K562 (cell line): ENCODE results near the gene PGAP3. TPM values are rescaled to one million over a fixed set of nuclear protein-coding genes. Genes with fewer than 3 reads are reported as not detected.
A peak's percentile ranks its signal among the peaks of the same experiment; 100 is the strongest.

Experiments used
- ATF7 ChIP-seq: fragments of 450-650 bp; IDR thresholded peaks from 2 replicates; pipeline ENCODE4 v1.7.1; 2014; ENCODE audit warnings: mild to moderate bottlenecking, moderate library complexity
- CBFA2T3 ChIP-seq: fragments of 450-650 bp; IDR thresholded peaks from 2 replicates; pipeline ENCODE4 v1.6.1; 2017
- CTBP1 ChIP-seq: fragments of 450-650 bp; IDR thresholded peaks from 2 replicates; pipeline ENCODE4 v1.6.1; 2016; ENCODE audit warnings: borderline replicate concordance
- CXXC5 ChIP-seq: fragments of 250-450 bp; sonication (Bioruptor Pico); IDR thresholded peaks from 2 replicates; pipeline ENCODE4 v1.8.0; 2022; ENCODE audit warnings: inconsistent platforms, mild to moderate bottlenecking, moderate library complexity
- EGR1 ChIP-seq: fragments of 450-650 bp; conservative IDR thresholded peaks from 2 replicates; pipeline ENCODE4 v1.6.1; 2017; ENCODE audit warnings: mild to moderate bottlenecking
- ERF ChIP-seq: fragments of 450-650 bp; formaldehyde crosslinking; IDR thresholded peaks from 2 replicates; pipeline ENCODE4 v1.4.0; 2020; ENCODE audit warnings: mild to moderate bottlenecking, mixed read lengths
- FOSL1 ChIP-seq: fragments of 200-800 bp; sonication (Bioruptor generic); conservative IDR thresholded peaks from 2 replicates; pipeline ENCODE4 v1.6.1; 2016; ENCODE audit warnings: missing genetic modification characterization, missing compliant biosample characterization
- HDAC2 ChIP-seq: fragments of 450-650 bp; IDR thresholded peaks from 2 replicates; pipeline ENCODE4 v1.6.1; 2016; ENCODE audit warnings: mild to moderate bottlenecking
- JUND ChIP-seq, 2 experiments: IDR thresholded peaks; 2 replicates in 1 of 2; 3 replicates in 1 of 2; pipeline ENCODE4 v1.6.1; 2011; ENCODE audit warnings: borderline replicate concordance in 2 of 2, low read depth in 2 of 2, low read length in 2 of 2, improper control_type of control experiment in 1 of 2, missing biosample characterization in 1 of 2, missing genetic modification characterization in 1 of 2, missing genetic modification reagents in 1 of 2
- KDM1A ChIP-seq, 2 experiments: fragments of 450-650 bp; IDR thresholded peaks; 2 replicates each; pipeline ENCODE4 v1.6.1; 2016; ENCODE audit warnings: mild to moderate bottlenecking in 2 of 2
- KDM4B ChIP-seq, 2 experiments: fragments of 450-650 bp in 1 of 2; sonication (generic) in 1 of 2; IDR thresholded peaks; 2 replicates each; pipeline ENCODE4 v1.6.1; 2016 to 2017; ENCODE audit warnings: borderline replicate concordance in 2 of 2, antibody characterized with exemption in 1 of 2, low read depth in 1 of 2, mild to moderate bottlenecking in 1 of 2
- KLF6 ChIP-seq: fragments of 250-450 bp; sonication (Bioruptor Pico); IDR thresholded peaks from 2 replicates; pipeline ENCODE4 v1.4.0; 2020; ENCODE audit warnings: mild to moderate bottlenecking, moderate library complexity, borderline replicate concordance
- L3MBTL2 ChIP-seq: fragments of 450-650 bp; IDR thresholded peaks from 2 replicates; pipeline ENCODE4 v1.6.1; 2016; ENCODE audit warnings: mild to moderate bottlenecking, moderate library complexity
- MYC ChIP-seq, 2 experiments: fragments of 250-450 bp in 1 of 2; sonication (Bioruptor Pico) in 1 of 2; IDR thresholded peaks; 2 replicates each; pipeline versions ENCODE4 v1.5.1 to v1.6.1; 2012 to 2021; ENCODE audit warnings: low read depth in 2 of 2, borderline replicate concordance in 1 of 2, improper control_type of control experiment in 1 of 2, low read length in 1 of 2, mild to moderate bottlenecking in 1 of 2, moderate library complexity in 1 of 2
- NCOA6 ChIP-seq: fragments of 450-650 bp; IDR thresholded peaks from 2 replicates; pipeline ENCODE4 v1.6.1; 2017; ENCODE audit warnings: mild to moderate bottlenecking
- NFXL1 ChIP-seq: fragments of 450-650 bp; formaldehyde crosslinking; IDR thresholded peaks from 2 replicates; pipeline ENCODE4 v1.4.0; 2021; ENCODE audit warnings: mild to moderate bottlenecking
- NR4A1 ChIP-seq, 2 experiments: fragments of 250-450 bp in 1 of 2; fragments of 450-650 bp in 1 of 2; sonication (Bioruptor Pico) in 1 of 2; IDR thresholded peaks; 2 replicates each; pipeline versions ENCODE4 v1.4.0 to v1.6.1; 2016 to 2020; ENCODE audit warnings: mild to moderate bottlenecking in 2 of 2, missing compliant biosample characterization in 1 of 2, missing genetic modification characterization in 1 of 2, moderate library complexity in 1 of 2
- RAD51 ChIP-seq: fragments of 450-650 bp; IDR thresholded peaks from 2 replicates; pipeline ENCODE4 v1.7.1; 2016; ENCODE audit warnings: low read depth, mild to moderate bottlenecking, borderline replicate concordance
- RBBP5 ChIP-seq: fragments of 200-600 bp; sonication (generic); IDR thresholded peaks from 2 replicates; pipeline ENCODE4 v1.6.1; 2012; ENCODE audit warnings: borderline replicate concordance, mild to moderate bottlenecking, low read length, control low read depth, inconsistent platforms; ENCODE audit not compliant: insufficient read depth, poor library complexity, severe bottlenecking
- RNF2 ChIP-seq: sonication (generic); IDR thresholded peaks from 2 replicates; pipeline ENCODE4 v1.6.1; 2016
- SMAD1 ChIP-seq: fragments of 150-350 bp; IDR thresholded peaks from 2 replicates; pipeline ENCODE4 v1.6.1; 2014; ENCODE audit warnings: low read length, low read depth; ENCODE audit not compliant: partially characterized antibody
- SMARCA4 ChIP-seq: fragments of 450-650 bp; IDR thresholded peaks from 2 replicates; pipeline ENCODE4 v1.6.1; 2016
- TBL1XR1 ChIP-seq, 2 experiments: IDR thresholded peaks; 2 replicates each; pipeline ENCODE4 v1.6.1; 2012; ENCODE audit warnings: improper control_type of control experiment in 2 of 2, low read length in 2 of 2, mild to moderate bottlenecking in 1 of 2
- ZBTB7A ChIP-seq: IDR thresholded peaks from 2 replicates; pipeline ENCODE4 v1.6.1; 2011; ENCODE audit warnings: low read depth, mild to moderate bottlenecking, low read length, moderate library complexity, borderline replicate concordance; ENCODE audit not compliant: control insufficient read depth
- ZNF23 ChIP-seq: fragments of 250-450 bp; sonication (Bioruptor Pico); IDR thresholded peaks from 2 replicates; pipeline ENCODE4 v1.4.0; 2020; ENCODE audit warnings: mild to moderate bottlenecking
- ZNF57 ChIP-seq: fragments of 450-650 bp; formaldehyde crosslinking; IDR thresholded peaks from 2 replicates; pipeline ENCODE4 v1.4.0; 2020; ENCODE audit warnings: mild to moderate bottlenecking, moderate library complexity
- ZNF79 ChIP-seq: fragments of 250-450 bp; sonication (Bioruptor Pico); IDR thresholded peaks from 2 replicates; pipeline ENCODE4 v1.4.0; 2020; ENCODE audit warnings: low read depth, mild to moderate bottlenecking, moderate library complexity
- polyA plus RNA-seq, 8 experiments: library from polyadenylated mRNA; depleted of rRNA in 4 of 8; stranded (reverse) in 5 of 8; unstranded in 3 of 8; fragments of >200 nt; fragmentation: Nextera tagmentation in 2 of 8; fragmentation: Illumina TruSeq in 1 of 8; extraction: Ambion mirVana in 2 of 8; extraction: Trizol in 1 of 8; gene quantifications; 2 replicates each; pipeline versions ENCODE4 v1.2.1 to v1.2.3, GENCODE V29; 2011 to 2014; ENCODE audit warnings: inconsistent platforms in 1 of 8, missing spikeins in 1 of 8
- total RNA-seq, 7 experiments: library from RNA; depleted of rRNA in 6 of 7; stranded (reverse); fragments of >200 nt in 6 of 7; fragmentation: Illumina TruSeq in 2 of 7; extraction: Trizol in 2 of 7; gene quantifications; 2 replicates each; pipeline versions ENCODE4 v1.2.1 to v1.2.3, GENCODE V29; 2011 to 2021; ENCODE audit warnings: low replicate concordance in 1 of 7
- TF ChIP-seq, protein P1 (sequence below): fragments of 250-450 bp; sonication (Bioruptor Pico); IDR thresholded peaks from 2 replicates; pipeline ENCODE4 v1.4.0; 2020

Gene PGAP3
- total and polyA plus RNA-seq, 9 of the 15 experiments (the other 6 are each of a cell fraction or from before 2014, with no cell fraction given): 0.38 to 9.4 (median 4.5) TPM

- TF ChIP-seq NR4A1 (CRISPR knock-in tag; IDR thresholded peaks at IDR 0.05): no peak
- TF ChIP-seq NR4A1 (tag; IDR thresholded peaks at IDR 0.05): peak; percentile 52; the same call in 1 of the 2 replicates
- TF ChIP-seq ATF7: 0 out of 2 replicates have a peak, but pooled peaks have one; percentile 27
- TF ChIP-seq RNF2: peak; percentile 98
- TF ChIP-seq SMARCA4: peak; percentile 50; the same call in 1 of the 2 replicates
- TF ChIP-seq CTBP1: peak; percentile 54; the same call in 1 of the 2 replicates
- TF ChIP-seq CXXC5 (CRISPR knock-in tag): peak; percentile 89
- peak; percentile 67; the same call in 1 of the 2 replicates for TF ChIP-seq ERF (CRISPR knock-in tag)
- peak; percentile 62 for TF ChIP-seq EGR1
- peak; percentile 39; the same call in 1 of the 2 replicates for TF ChIP-seq MYC (IDR thresholded peaks at IDR 0.05; ENCODE audit: low read depth, low read length)
- TF ChIP-seq MYC (CRISPR knock-in tag; IDR thresholded peaks at IDR 0.05; ENCODE audit: borderline replicate concordance, low read depth): no peak
- TF ChIP-seq ZNF23: no peak
- TF ChIP-seq, protein P1, sequence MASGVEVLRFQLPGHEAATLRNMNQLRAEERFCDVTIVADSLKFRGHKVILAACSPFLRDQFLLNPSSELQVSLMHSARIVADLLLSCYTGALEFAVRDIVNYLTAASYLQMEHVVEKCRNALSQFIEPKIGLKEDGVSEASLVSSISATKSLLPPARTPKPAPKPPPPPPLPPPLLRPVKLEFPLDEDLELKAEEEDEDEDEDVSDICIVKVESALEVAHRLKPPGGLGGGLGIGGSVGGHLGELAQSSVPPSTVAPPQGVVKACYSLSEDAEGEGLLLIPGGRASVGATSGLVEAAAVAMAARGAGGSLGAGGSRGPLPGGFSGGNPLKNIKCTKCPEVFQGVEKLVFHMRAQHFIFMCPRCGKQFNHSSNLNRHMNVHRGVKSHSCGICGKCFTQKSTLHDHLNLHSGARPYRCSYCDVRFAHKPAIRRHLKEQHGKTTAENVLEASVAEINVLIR (CRISPR knock-in tag): 0 out of 2 replicates have a peak, but pooled peaks have one; percentile 30
- peak; percentile 34 for TF ChIP-seq RBBP5
- peak; percentile 25; the same call in 1 of the 2 replicates for TF ChIP-seq HDAC2
- TF ChIP-seq ZNF57 (CRISPR knock-in tag): no peak
- peak; percentile 68 for TF ChIP-seq FOSL1
- no peak for TF ChIP-seq SMAD1
- TF ChIP-seq ZNF79 (CRISPR knock-in tag): no peak
- peak; percentile 89; the same call in 1 of the 2 replicates for TF ChIP-seq KLF6
- TF ChIP-seq KDM4B (IDR thresholded peaks at IDR 0.05; ENCODE audit: borderline replicate concordance in 2 of 2, low read depth in 1 of 2): peak in 1 of 2 experiments; percentile 54; a peak in 1 of 4 replicates
- TF ChIP-seq NCOA6: no peak
- TF ChIP-seq ZBTB7A: peak; percentile 95
- TF ChIP-seq NFXL1 (CRISPR knock-in tag): no peak
- peak; percentile 82 for TF ChIP-seq CBFA2T3
- TF ChIP-seq RAD51: 0 out of 2 replicates have a peak, but pooled peaks have one; percentile 17
- peak; percentile 56 for TF ChIP-seq JUND (IDR thresholded peaks at IDR 0.05; ENCODE audit: borderline replicate concordance, low read depth, low read length)
- peak; percentile 9; the same call in 1 of the 3 replicates for TF ChIP-seq JUND (tag; IDR thresholded peaks at IDR 0.05; ENCODE audit: borderline replicate concordance, low read depth, low read length)
- TF ChIP-seq L3MBTL2: 0 out of 2 replicates have a peak, but pooled peaks have one; percentile 35
- peak in 1 of 2 experiments; percentile 18; a peak in 1 of 4 replicates for TF ChIP-seq KDM1A (IDR thresholded peaks at IDR 0.05)
- TF ChIP-seq TBL1XR1 (IDR thresholded peaks at IDR 0.05; ENCODE audit: low read length in 2 of 2): 0 out of 4 replicates have a peak, but pooled peaks of 1 of the 2 experiments have one; percentile 72
Observed at GRCh38 chr17:39667262-39667944, 20.5 kb downstream of the PGAP3 start (continued).
